Keratinocyte (primary cell): ENCODE data around the gene LGR6. TPM values are rescaled to one million over a fixed set of nuclear protein-coding genes. Genes with fewer than 3 reads are reported as not detected.

Experiments used
- DNase-seq: peaks from one replicate; pipeline ENCODE4 v3.0.0-alpha.2; 2011; ENCODE audit warnings: low read depth, missing footprints, low spot score
- FAIRE-seq: peaks from 2 replicates; lab custom pipeline; 2011; peaks lifted over from hg19 to GRCh38; lab: Jason Lieb, UNC
- H2AFZ ChIP-seq: 2 replicates; pipeline ENCODE4 v1.6.0; 2012; ENCODE audit warnings: low read length, control low read depth, inconsistent platforms; ENCODE audit not compliant: control insufficient read depth
- H3K27ac ChIP-seq: 2 replicates; pipeline ENCODE4 v1.5.1; 2011; ENCODE audit warnings: low read length; ENCODE audit not compliant: control insufficient read depth, insufficient read depth
- H3K27me3 ChIP-seq: 3 replicates; pipeline ENCODE4 v1.6.0; 2011; ENCODE audit warnings: low read length; ENCODE audit not compliant: control insufficient read depth, insufficient read depth; ENCODE audit errors: extremely low read depth
- H3K36me3 ChIP-seq, 2 experiments: 2 replicates in 1 of 2; 3 replicates in 1 of 2; pipeline ENCODE4 v1.5.1; 2011; ENCODE audit warnings: low read length in 2 of 2, mild to moderate bottlenecking in 1 of 2; ENCODE audit not compliant: control insufficient read depth in 2 of 2, insufficient read depth in 2 of 2; ENCODE audit errors: extremely low read depth in 1 of 2
- H3K4me1 ChIP-seq: 3 replicates; pipeline ENCODE4 v1.5.1; 2011; ENCODE audit warnings: low read length; ENCODE audit not compliant: control insufficient read depth, insufficient read depth; ENCODE audit errors: extremely low read depth
- H3K4me2 ChIP-seq: 3 replicates; pipeline ENCODE4 v1.6.0; 2011; ENCODE audit warnings: low read depth, low read length; ENCODE audit not compliant: control insufficient read depth, insufficient read depth; ENCODE audit errors: extremely low read depth
- H3K4me3 ChIP-seq, 3 experiments: fragments of 200-600 bp in 1 of 3; sonication (generic) in 1 of 3; 2 replicates in 2 of 3; 3 replicates in 1 of 3; pipeline ENCODE4 v1.5.1; 2011 to 2016; ENCODE audit warnings: low read length in 3 of 3, mild to moderate bottlenecking in 3 of 3, control low read depth in 2 of 3, inconsistent platforms in 1 of 3, low read depth in 1 of 3, mixed read lengths in 1 of 3, mixed run types in 1 of 3, moderate library complexity in 1 of 3; ENCODE audit not compliant: control insufficient read depth in 2 of 3, insufficient read depth in 2 of 3; ENCODE audit errors: extremely low read depth in 1 of 3
- H3K79me2 ChIP-seq: 2 replicates; pipeline ENCODE4 v1.6.0; 2012; ENCODE audit warnings: low read length; ENCODE audit not compliant: control insufficient read depth, insufficient read depth
- H3K9ac ChIP-seq: 3 replicates; pipeline ENCODE4 v1.6.0; 2011; ENCODE audit warnings: low read length; ENCODE audit not compliant: control insufficient read depth, insufficient read depth; ENCODE audit errors: extremely low read depth
- H3K9me1 ChIP-seq: 3 replicates; pipeline ENCODE4 v1.6.0; 2011; ENCODE audit warnings: low read length; ENCODE audit not compliant: control insufficient read depth, insufficient read depth; ENCODE audit errors: extremely low read depth
- H3K9me3 ChIP-seq: 2 replicates; pipeline ENCODE4 v1.5.1; 2012; ENCODE audit warnings: low read depth, low read length; ENCODE audit not compliant: control insufficient read depth
- H4K20me1 ChIP-seq: 3 replicates; pipeline ENCODE4 v1.6.0; 2011; ENCODE audit warnings: low read length; ENCODE audit not compliant: control insufficient read depth, insufficient read depth; ENCODE audit errors: extremely low read depth
- CTCF ChIP-seq, 3 experiments: IDR thresholded peaks in 1 of 3; conservative IDR thresholded peaks in 1 of 3; optimal IDR thresholded peaks in 1 of 3; 2 replicates in 2 of 3; 3 replicates in 1 of 3; pipeline versions ENCODE3 to v1.5.1; 2011; ENCODE audit warnings: low read length in 3 of 3, mild to moderate bottlenecking in 3 of 3, moderate library complexity in 2 of 3, control low read depth in 1 of 3, inconsistent platforms in 1 of 3; ENCODE audit not compliant: insufficient read depth in 2 of 3; ENCODE audit errors: extremely low read depth in 1 of 3
- EZH2 ChIP-seq: IDR thresholded peaks from one replicate; pipeline ENCODE4 v1.6.1; 2012; ENCODE audit warnings: inconsistent platforms, mild to moderate bottlenecking, low read length, moderate library complexity
- dilution Hi-C: fragments of 300-500 bp; cut with MboI; formaldehyde crosslinking; loops from one replicate; pipeline ENCODE4 v1.7.0; 2020; ENCODE audit warnings: low sequenced_read_pairs; ENCODE audit not compliant: extremely low pct_ligation_motif_present
- polyA plus RNA-seq, 5 experiments: library from polyadenylated mRNA; depleted of rRNA in 3 of 5; stranded (reverse) in 3 of 5; stranded (forward) in 1 of 5; unstranded in 1 of 5; fragments of >200 nt; gene quantifications; 1 replicate in 1 of 5; 2 replicates in 3 of 5; 3 replicates in 1 of 5; pipeline versions ENCODE4 v1.2.1 to v1.2.3, GENCODE V29; 2011 to 2012; ENCODE audit warnings: missing spikeins in 2 of 5, low read depth in 1 of 5, low replicate concordance in 1 of 5

The LGR6 gene
- polyA plus RNA-seq, 1 donor (not counting 4 experiments of a cell fraction or from before 2014, with no cell fraction given): 0.42 TPM

GRCh38 chr1:202286622-202287097 is 93.1 kb downstream of the LGR6 start:
- dilution Hi-C loops: no loop called here
- no peak for FAIRE-seq
- H4K20me1 ChIP-seq: no peaks in the 10 kb centered on the region
- H2AFZ ChIP-seq: no peak overlapping the region
- H3K4me3 ChIP-seq: no peak overlapping the region
- H3K27me3 ChIP-seq: no peaks in the 10 kb centered on the region
- no peak overlapping the region for H3K27ac ChIP-seq
- no peaks in the 10 kb centered on the region for H3K36me3 ChIP-seq
- TF ChIP-seq EZH2: no peak
- TF ChIP-seq CTCF (optimal IDR thresholded peaks at IDR 0.05 in 1 of 3, IDR thresholded peaks at IDR 0.05 in 1 of 3, conservative IDR thresholded peaks at IDR 0.05 in 1 of 3; ENCODE audit: extremely low read depth in 1 of 3, insufficient read depth in 2 of 3, low read length in 3 of 3): no peak
- peaks cover 32% of the 10 kb centered on the region for H3K4me1 ChIP-seq
- no peak for DNase-seq
- no peaks in the 10 kb centered on the region for H3K9me3 ChIP-seq
- no peak overlapping the region for H3K4me2 ChIP-seq
- H3K79me2 ChIP-seq: no peaks in the 10 kb centered on the region
- H3K9me1 ChIP-seq: no peaks in the 10 kb centered on the region
- no peak overlapping the region for H3K9ac ChIP-seq

GRCh38 chr1:202287196-202287595 is 93.6 kb downstream of the LGR6 start:
- H3K9me1 ChIP-seq: no peaks in the 10 kb centered on the region
- H2AFZ ChIP-seq: no peak overlapping the region
- no peak overlapping the region for H3K4me3 ChIP-seq
- H3K9me3 ChIP-seq: no peaks in the 10 kb centered on the region
- TF ChIP-seq CTCF (optimal IDR thresholded peaks at IDR 0.05 in 1 of 3, IDR thresholded peaks at IDR 0.05 in 1 of 3, conservative IDR thresholded peaks at IDR 0.05 in 1 of 3; ENCODE audit: extremely low read depth in 1 of 3, insufficient read depth in 2 of 3, low read length in 3 of 3): no peak
- no peak for TF ChIP-seq EZH2
- H3K4me1 ChIP-seq: peaks cover 31% of the 10 kb centered on the region
- dilution Hi-C loops: no loop called here
- H3K79me2 ChIP-seq: no peaks in the 10 kb centered on the region
- DNase-seq (no peak), FAIRE-seq (no peak)
- H3K36me3 ChIP-seq: no peaks in the 10 kb centered on the region
- H3K4me2 ChIP-seq: no peak overlapping the region
- H4K20me1 ChIP-seq: no peaks in the 10 kb centered on the region
- no peaks in the 10 kb centered on the region for H3K27me3 ChIP-seq
- no peak overlapping the region for H3K9ac ChIP-seq
- H3K27ac ChIP-seq: no peak overlapping the region
